H1 (cell line): ENCODE results near the gene MAGI3. TPM values are rescaled to one million over a fixed set of nuclear protein-coding genes. Genes with fewer than 3 reads are reported as not detected.

ENCODE experiments used
- CTCF ChIA-PET: fragments of 300-600 bp; sonication (Branson Sonifier 250); formaldehyde crosslinking; loops from one replicate; lab custom pipeline; 2021; ENCODE audit not compliant: partially characterized antibody; lab: Charles Lee
- POLR2A ChIA-PET: fragments of 300-600 bp; sonication (Branson Sonifier 250); formaldehyde crosslinking; loops from one replicate; lab custom pipeline; 2021; ENCODE audit warnings: inconsistent platforms; ENCODE audit not compliant: partially characterized antibody; lab: Charles Lee
- DNase-seq, 2 experiments: peaks; one replicate each; pipeline versions ENCODE4 v3.0.0 to v3.0.0-alpha.2; 2010 to 2022; ENCODE audit warnings: low spot score in 2 of 2, low read depth in 1 of 2, mixed read lengths in 1 of 2
- FAIRE-seq: peaks from 2 replicates; lab custom pipeline; 2011; peaks lifted over from hg19 to GRCh38; lab: Jason Lieb, UNC
- H2AFZ ChIP-seq: 2 replicates; pipeline ENCODE4 v1.8.1; 2012; ENCODE audit warnings: low read length, inconsistent platforms
- H2AK5ac ChIP-seq: 2 replicates; pipeline ENCODE4 v1.6.1; 2013; ENCODE audit warnings: low read depth, low read length
- H2BK120ac ChIP-seq: replicated peaks from 2 replicates; pipeline ENCODE3; 2013; ENCODE audit warnings: low read depth, low read length, inconsistent platforms
- H2BK12ac ChIP-seq: 2 replicates; pipeline ENCODE4 v1.6.1; 2013; ENCODE audit warnings: low read depth, low read length
- H2BK15ac ChIP-seq: 2 replicates; pipeline ENCODE4 v1.6.1; 2013; ENCODE audit warnings: low read length
- H2BK20ac ChIP-seq: 2 replicates; pipeline ENCODE4 v1.6.1; 2013; ENCODE audit warnings: low read length
- H2BK5ac ChIP-seq: 2 replicates; pipeline ENCODE4 v1.6.1; 2013; ENCODE audit warnings: low read depth, low read length
- H3K14ac ChIP-seq: 2 replicates; pipeline ENCODE4 v1.6.1; 2013; ENCODE audit warnings: inconsistent platforms; ENCODE audit not compliant: insufficient read length
- H3K18ac ChIP-seq: 2 replicates; pipeline ENCODE4 v1.6.1; 2013; ENCODE audit warnings: low read length; ENCODE audit errors: extremely low read depth
- H3K23ac ChIP-seq: 2 replicates; pipeline ENCODE4 v1.6.1; 2013; ENCODE audit warnings: inconsistent platforms; ENCODE audit not compliant: insufficient read length
- H3K23me2 ChIP-seq: 2 replicates; pipeline ENCODE4 v1.6.1; 2013; ENCODE audit warnings: low read depth, low read length
- H3K27ac ChIP-seq: 2 replicates; pipeline ENCODE4 v1.6.1; 2011; ENCODE audit warnings: low read depth, low read length, inconsistent platforms
- H3K27me3 ChIP-seq, 4 experiments: replicated peaks in 1 of 4; 1 replicate in 1 of 4; 2 replicates in 3 of 4; pipeline versions ENCODE4 v1.6.1 to v1.8.1; 2011 to 2013; ENCODE audit warnings: low read length in 3 of 4, mild to moderate bottlenecking in 3 of 4, inconsistent platforms in 2 of 4, mixed read lengths in 2 of 4, moderate library complexity in 1 of 4; ENCODE audit not compliant: control insufficient read depth in 3 of 4, insufficient read depth in 3 of 4; ENCODE audit errors: extremely low read depth in 1 of 4
- H3K36me3 ChIP-seq, 4 experiments: 2 replicates each; pipeline versions ENCODE4 v1.6.1 to v1.8.1; 2011 to 2013; ENCODE audit warnings: mild to moderate bottlenecking in 4 of 4, low read length in 3 of 4, moderate library complexity in 2 of 4, control low read depth in 1 of 4, inconsistent platforms in 1 of 4; ENCODE audit not compliant: insufficient read depth in 4 of 4, control insufficient read depth in 2 of 4
- H3K4ac ChIP-seq: replicated peaks from 2 replicates; pipeline ENCODE3; 2013; ENCODE audit warnings: low read length, low read depth, mixed read lengths, inconsistent platforms; ENCODE audit not compliant: insufficient read length
- H3K4me1 ChIP-seq, 4 experiments: replicated peaks in 1 of 4; 1 replicate in 1 of 4; 2 replicates in 3 of 4; pipeline versions ENCODE4 v1.6.1 to v1.8.1; 2011 to 2013; ENCODE audit warnings: low read length in 3 of 4, inconsistent platforms in 2 of 4, mixed read lengths in 1 of 4; ENCODE audit not compliant: insufficient read depth in 4 of 4, control insufficient read depth in 3 of 4
- H3K4me2 ChIP-seq, 2 experiments: 2 replicates each; pipeline versions ENCODE4 v1.6.1 to v1.8.1; 2011 to 2013; ENCODE audit warnings: low read depth in 2 of 2, low read length in 2 of 2, control low read depth in 1 of 2, inconsistent platforms in 1 of 2, mild to moderate bottlenecking in 1 of 2; ENCODE audit not compliant: insufficient read depth in 1 of 2
- H3K4me3 ChIP-seq, 4 experiments: fragments of 200-600, 300-600 bp in 1 of 4; sonication (generic), shearing (Covaris generic), sonication (Bioruptor Twin) in 1 of 4; 2 replicates each; pipeline versions ENCODE4 v1.5.1 to v1.8.1; 2011 to 2016; ENCODE audit warnings: low read length in 4 of 4, low read depth in 3 of 4, control low read depth in 2 of 4, inconsistent platforms in 2 of 4, mild to moderate bottlenecking in 2 of 4, mixed read lengths in 1 of 4, moderate library complexity in 1 of 4; ENCODE audit not compliant: insufficient read depth in 2 of 4; ENCODE audit errors: extremely low read depth in 1 of 4
- H3K56ac ChIP-seq: replicated peaks from 2 replicates; pipeline ENCODE3; 2013; ENCODE audit warnings: low read depth, mild to moderate bottlenecking, mixed read lengths, low read length, inconsistent platforms; ENCODE audit not compliant: insufficient read length
- H3K79me1 ChIP-seq: 2 replicates; pipeline ENCODE4 v1.6.1; 2013; ENCODE audit warnings: low read depth, low read length, control low read depth
- H3K79me2 ChIP-seq, 2 experiments: 2 replicates each; pipeline versions ENCODE4 v1.6.1 to v1.8.1; 2012 to 2013; ENCODE audit warnings: low read length in 2 of 2, mild to moderate bottlenecking in 2 of 2, inconsistent platforms in 1 of 2; ENCODE audit not compliant: insufficient read depth in 2 of 2, control insufficient read depth in 1 of 2
- H3K9ac ChIP-seq, 4 experiments: replicated peaks in 1 of 4; 1 replicate in 1 of 4; 2 replicates in 3 of 4; pipeline versions ENCODE4 v1.6.1 to v1.8.1; 2011 to 2013; ENCODE audit warnings: low read depth in 3 of 4, low read length in 3 of 4, control low read depth in 2 of 4, mild to moderate bottlenecking in 2 of 4, moderate library complexity in 2 of 4, inconsistent platforms in 1 of 4; ENCODE audit errors: extremely low read depth in 1 of 4
- H3K9me3 ChIP-seq, 2 experiments: 2 replicates each; pipeline versions ENCODE4 v1.6.1 to v1.8.1; 2012 to 2013; ENCODE audit warnings: mild to moderate bottlenecking in 2 of 2, moderate library complexity in 2 of 2, control low read depth in 1 of 2, inconsistent platforms in 1 of 2, low read depth in 1 of 2, low read length in 1 of 2, mixed read lengths in 1 of 2; ENCODE audit not compliant: insufficient read depth in 2 of 2
- H4K20me1 ChIP-seq, 2 experiments: replicated peaks in 1 of 2; 2 replicates each; pipeline versions ENCODE3 to v1.8.1; 2011 to 2013; ENCODE audit warnings: inconsistent platforms in 2 of 2, low read length in 2 of 2, mild to moderate bottlenecking in 1 of 2; ENCODE audit not compliant: insufficient read depth in 2 of 2, control insufficient read depth in 1 of 2
- H4K5ac ChIP-seq: 2 replicates; pipeline ENCODE4 v1.6.1; 2013; ENCODE audit warnings: low read length, low read depth, mixed read lengths, inconsistent platforms; ENCODE audit not compliant: insufficient read length
- H4K8ac ChIP-seq: 2 replicates; pipeline ENCODE4 v1.8.0; 2013; ENCODE audit warnings: mild to moderate bottlenecking, moderate library complexity, low read length, inconsistent platforms; ENCODE audit not compliant: insufficient read depth; ENCODE audit errors: extremely low read depth
- H4K91ac ChIP-seq: replicated peaks from 2 replicates; pipeline ENCODE3; 2013; ENCODE audit warnings: low read length, mixed read lengths, inconsistent platforms; ENCODE audit not compliant: insufficient read length
- ATF3 ChIP-seq: IDR thresholded peaks from 2 replicates; pipeline ENCODE4 v1.6.1; 2011; ENCODE audit warnings: low read depth, mild to moderate bottlenecking, low read length; ENCODE audit not compliant: insufficient read depth
- BACH1 ChIP-seq: IDR thresholded peaks from 2 replicates; pipeline ENCODE4 v1.6.1; 2012; ENCODE audit warnings: low read length, improper control_type of control experiment
- CREB1 ChIP-seq: IDR thresholded peaks from 2 replicates; pipeline ENCODE4 v1.6.1; 2012; ENCODE audit warnings: inconsistent platforms
- EGR1 ChIP-seq: IDR thresholded peaks from 2 replicates; pipeline ENCODE4 v1.6.1; 2011; ENCODE audit warnings: low read depth, low read length, borderline replicate concordance
- HDAC2 ChIP-seq, 2 experiments: fragments of 300-600 bp in 1 of 2; sonication (generic) in 1 of 2; IDR thresholded peaks; 2 replicates each; pipeline ENCODE4 v1.6.1; 2011 to 2012; ENCODE audit warnings: low read depth in 2 of 2, low read length in 2 of 2, mild to moderate bottlenecking in 2 of 2, moderate library complexity in 2 of 2, borderline replicate concordance in 1 of 2, inconsistent platforms in 1 of 2
- RAD21 ChIP-seq, 2 experiments: IDR thresholded peaks in 1 of 2; conservative IDR thresholded peaks in 1 of 2; 2 replicates each; pipeline ENCODE4 v1.6.1; 2011; ENCODE audit warnings: low read depth in 2 of 2, low read length in 2 of 2, improper control_type of control experiment in 1 of 2, inconsistent platforms in 1 of 2, mild to moderate bottlenecking in 1 of 2, moderate library complexity in 1 of 2
- RFX5 ChIP-seq: IDR thresholded peaks from 2 replicates; pipeline ENCODE4 v1.6.1; 2011; ENCODE audit warnings: low read depth, low read length, improper control_type of control experiment, borderline replicate concordance
- SAP30 ChIP-seq: fragments of 300-600 bp; sonication (generic); IDR thresholded peaks from 2 replicates; pipeline ENCODE4 v1.7.1; 2012; ENCODE audit warnings: low read length, moderate library complexity, mild to moderate bottlenecking, inconsistent platforms; ENCODE audit not compliant: insufficient read depth, insufficient replicate concordance
- SP1 ChIP-seq: IDR thresholded peaks from 2 replicates; pipeline ENCODE4 v1.6.1; 2011; ENCODE audit warnings: low read depth, low read length
- WGBS, 2 experiments: shearing (Covaris generic) in 1 of 2; methylation state at CpG; one replicate each; pipeline versions ENCODE4 v1.1.6 to v1.1.7; 2013 to 2015; ENCODE audit warnings: low lambda C conversion rate in 2 of 2, mixed read lengths in 2 of 2, inconsistent platforms in 1 of 2, low coverage in 1 of 2, missing lambda C conversion rate in 1 of 2; ENCODE audit not compliant: insufficient replicate concordance in 2 of 2, insufficient coverage in 1 of 2, insufficient read length in 1 of 2; ENCODE audit errors: extremely low coverage in 1 of 2, missing lambda C conversion rate in 1 of 2; 5-methylcytosine and 5-hydroxymethylcytosine counted together
- polyA plus RNA-seq, 7 experiments: library from polyadenylated mRNA; depleted of rRNA in 3 of 7; stranded (reverse) in 5 of 7; unstranded in 2 of 7; fragments of >200 nt in 5 of 7; fragments of 200-250 nt in 2 of 7; gene quantifications; 1 replicate in 5 of 7; 2 replicates in 1 of 7; 4 replicates in 1 of 7; pipeline versions ENCODE4 v1.2.1 to v1.2.3, GENCODE V29; 2011 to 2013; ENCODE audit warnings: missing spikeins in 2 of 7, mixed read lengths in 2 of 7
- total RNA-seq: library from RNA; stranded (reverse); fragmentation: NEBNext Ultra II Directional; extraction: Animal tissue kit (Norgen Biotek cat#: 25700); gene quantifications from 2 replicates; pipeline ENCODE4 v1.2.1, GENCODE V29; 2021

The MAGI3 gene
- total and polyA plus RNA-seq, 2 of the 8 experiments (the other 6 are each of a cell fraction or from before 2014, with no cell fraction given) = 2.3 to 7.8 TPM

- Histone ChIP-seq H3K36me3 (no peaks in the 10 kb centered on the region), H3K9ac (no peak overlapping the region), H2BK5ac (no peak overlapping the region), H2AK5ac (no peak overlapping the region), H3K4me3 (no peak overlapping the region), H4K8ac (no peak overlapping the region), H2BK12ac (no peak overlapping the region), H2BK120ac (no peak overlapping the region), H3K14ac (no peak overlapping the region), H3K23me2 (no peaks in the 10 kb centered on the region), H2AFZ (no peak overlapping the region), H4K5ac (no peak overlapping the region), H4K20me1 (no peaks in the 10 kb centered on the region), H2BK15ac (no peak overlapping the region), H3K27me3 (no peaks in the 10 kb centered on the region), H3K79me1 (no peaks in the 10 kb centered on the region), H3K4me1 (no peaks in the 10 kb centered on the region), H3K56ac (no peak overlapping the region), H3K4ac (no peak overlapping the region), H3K9me3 (peaks cover 0 to 7% of the 10 kb centered on the region in 2 experiments; a peak in 2 of 4 replicates), H4K91ac (no peak overlapping the region), H3K4me2 (no peak overlapping the region), H3K23ac (no peak overlapping the region), H3K27ac (no peak overlapping the region), H3K79me2 (no peaks in the 10 kb centered on the region), H3K18ac (no peak overlapping the region), H2BK20ac (no peak overlapping the region)
- no peak for DNase-seq
- ChIA-PET POLR2A (no interaction called here), CTCF (interaction anchor here (2.6 kb wide), 1 partner anchor 9 kb away, joined by 9 read pairs; no protein-coding TSS in a partner anchor)
- no peak for FAIRE-seq
- WGBS, 2 experiments = 89% methylated on average over 5 of the region's 5 CpGs; no CpG with 5 or more reads in 1 of the 2 experiments
- TF ChIP-seq RFX5 = no peak
- TF ChIP-seq ATF3 = no peak
- TF ChIP-seq SAP30 = no peak
- TF ChIP-seq HDAC2 (IDR thresholded peaks at IDR 0.05; ENCODE audit: borderline replicate concordance in 1 of 2, low read depth in 2 of 2, low read length in 2 of 2) = no peak
- TF ChIP-seq BACH1 = no peak
- no peak for TF ChIP-seq RAD21 (IDR thresholded peaks at IDR 0.05 in 1 of 2, conservative IDR thresholded peaks at IDR 0.05 in 1 of 2; ENCODE audit: low read depth in 2 of 2, low read length in 2 of 2)
- no peak for TF ChIP-seq SP1
- no peak for TF ChIP-seq CREB1
- TF ChIP-seq EGR1 = no peak
Observed at GRCh38 chr1:113479713-113480676, 89.7 kb downstream of the MAGI3 start.
